Stimulated activated CD8-positive, alpha-beta memory T cell treated with anti-CD3 and anti-CD28 coated beads, Interleukin-7, amount 100 ng/mL, for 24 hours (primary cell): ENCODE results near the gene MYBPC1.
"Not testable (repeated sequence)": the region's sequence is repeated elsewhere in the genome, so short reads cannot be mapped to it uniquely, and the experiment has no call there.

ENCODE experiments used
- DNase-seq: peaks from one replicate; pipeline ENCODE4 v3.0.0-alpha.2; 2020; ENCODE audit warnings: low read depth

The MYBPC1 gene

GRCh38 chr12:101733166-101733565 lies 138.4 kb downstream of the MYBPC1 start:
- no peak for DNase-seq

GRCh38 chr12:101734482-101734881 lies 139.7 kb downstream of the MYBPC1 start:
- not testable (repeated sequence) for DNase-seq
